ENCODE results near the gene SCART1.
"Not testable (repeated sequence)": the region's sequence is repeated elsewhere in the genome, so short reads cannot be mapped to it uniquely, and the experiment has no call there.

Gene SCART1

GRCh38 chr10:133438711-133439273 is 15.0 kb upstream of the SCART1 start:
- peak; percentile 66 for DNase-seq

- no peak for DNase-seq
Observed at GRCh38 chr10:133439517-133440461, 14.0 kb upstream of the SCART1 start.

GRCh38 chr10:133440633-133441285 is 13.0 kb upstream of the SCART1 start:
- no peak for DNase-seq

GRCh38 chr10:133441356-133441755 is 12.4 kb upstream of the SCART1 start:
- not testable (repeated sequence) for DNase-seq

- DNase-seq = no peak
Observed at GRCh38 chr10:133441780-133442179, 12.0 kb upstream of the SCART1 start.

- DNase-seq = peak; percentile 72
Observed at GRCh38 chr10:133442191-133442966, 11.4 kb upstream of the SCART1 start.

GRCh38 chr10:133442967-133443924 is 10.5 kb upstream of the SCART1 start:
- DNase-seq = no peak

- no peak for DNase-seq
Observed at GRCh38 chr10:133444342-133445267, 9.1 kb upstream of the SCART1 start.

GRCh38 chr10:133445268-133445732 is 8.4 kb upstream of the SCART1 start:
- DNase-seq = no peak

- no peak for DNase-seq
Observed at GRCh38 chr10:133445751-133446708, 7.7 kb upstream of the SCART1 start.

- DNase-seq = no peak
Observed at GRCh38 chr10:133446979-133447378, 6.8 kb upstream of the SCART1 start.

- no peak for DNase-seq
Observed at GRCh38 chr10:133448120-133448519, 5.6 kb upstream of the SCART1 start.

- no peak for DNase-seq
Observed at GRCh38 chr10:133451346-133451745, 2.4 kb upstream of the SCART1 start.

GRCh38 chr10:133452453-133452852 is 1.3 kb upstream of the SCART1 start:
- DNase-seq = no peak

- DNase-seq = no peak
Observed at GRCh38 chr10:133454204-133454893, 604 bp downstream of the SCART1 start.

- no peak for DNase-seq
Observed at GRCh38 chr10:133455196-133455595, 1.5 kb downstream of the SCART1 start.

- no peak for DNase-seq
Observed at GRCh38 chr10:133455611-133456031, 1.9 kb downstream of the SCART1 start.
